Vagina (tissue), 2 donors: ENCODE results near the gene BCLAF1. TPM values are rescaled to one million over a fixed set of nuclear protein-coding genes. Genes with fewer than 3 reads are reported as not detected.

Source experiments
- DNase-seq, 2 donors: peaks; one replicate each; pipeline ENCODE4 v3.0.0-alpha.2; 2017; ENCODE audit errors: extremely low spot score in 2 of 2
- H3K27ac ChIP-seq: fragments of 200-600 bp; sonication (generic); one replicate; pipeline ENCODE4 v1.5.1; 2019
- H3K27me3 ChIP-seq: fragments of 200-600 bp; sonication (generic); one replicate; pipeline ENCODE4 v1.5.1; 2019
- H3K36me3 ChIP-seq, 2 donors: fragments of 200-600 bp; sonication (generic); one replicate each; pipeline ENCODE4 v1.5.1; 2017 to 2019
- H3K4me1 ChIP-seq: fragments of 200-600 bp; sonication (generic); one replicate; pipeline ENCODE4 v1.5.1; 2019
- H3K4me3 ChIP-seq, 2 donors: fragments of 200-600 bp; sonication (generic); 1 replicate in 1 of 2; 2 replicates in 1 of 2; pipeline ENCODE4 v1.5.1; 2016 to 2019
- H3K9me3 ChIP-seq: fragments of 200-600 bp; sonication (generic); one replicate; pipeline ENCODE4 v1.5.1; 2019
- POLR2A ChIP-seq, 2 donors: fragments of 450-650 bp; IDR thresholded peaks; one replicate each; pipeline ENCODE4 v1.6.1; 2017; ENCODE audit warnings: antibody characterized with exemption in 2 of 2, mild to moderate bottlenecking in 2 of 2, moderate library complexity in 2 of 2
- POLR2AphosphoS5 ChIP-seq, 2 donors: sonication (generic); formaldehyde crosslinking; IDR thresholded peaks; one replicate each; pipeline ENCODE4 v1.9.0; 2017; ENCODE audit warnings: antibody characterized with exemption in 2 of 2, mild to moderate bottlenecking in 2 of 2, low read depth in 1 of 2; ENCODE audit not compliant: insufficient read depth in 1 of 2
- intact Hi-C: fragments of 100-400 bp; cut with DNase I; formaldehyde crosslinking; loops from one replicate; pipeline ENCODE4 v1.15.1; 2023
- total RNA-seq: library from RNA; depleted of rRNA; stranded (reverse); fragments of >200 nt; gene quantifications from one replicate; pipeline ENCODE4 v1.2.3, GENCODE V29; 2016
- TF ChIP-seq, protein P1 (sequence below), 3 experiments: fragments of 450-650 bp in 2 of 3; fragments of 200-600 bp in 1 of 3; sonication (generic) in 1 of 3; IDR thresholded peaks; one replicate each; pipeline ENCODE4 v1.5.1; 2017 to 2019; ENCODE audit warnings: antibody characterized with exemption in 3 of 3, mild to moderate bottlenecking in 2 of 3, moderate library complexity in 2 of 3

Gene BCLAF1
- total RNA-seq, 1 donor from 2014 or later = 97.0 TPM

DNA sequence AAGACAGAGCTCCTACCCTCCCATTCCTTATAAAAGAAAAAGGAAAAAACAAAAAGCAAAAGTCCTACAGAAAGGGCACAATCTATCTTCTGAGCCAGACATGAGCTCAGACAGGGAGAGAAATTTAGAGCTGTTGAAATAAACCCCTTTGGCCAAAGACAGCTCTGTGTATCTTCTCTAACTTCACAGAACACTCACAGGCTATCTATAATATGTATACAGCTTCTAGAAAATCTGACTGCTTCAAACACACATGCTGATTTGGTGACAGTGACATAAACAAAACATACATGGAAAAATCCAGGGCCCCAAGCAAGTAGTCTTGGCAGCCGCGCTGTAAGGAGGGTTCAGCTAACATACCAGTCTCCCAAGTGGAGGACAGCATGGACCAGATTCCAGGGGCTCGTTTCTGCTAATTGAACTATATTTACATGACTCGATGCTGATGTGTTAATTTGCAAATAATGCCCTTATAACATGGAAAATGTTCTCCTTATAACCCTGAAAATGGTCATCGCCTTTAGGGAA, 76.6 kb downstream of the BCLAF1 start:
- H3K4me1 ChIP-seq = no peaks in the 10 kb centered on the region
- no peak for DNase-seq
- intact Hi-C loops = no loop called here
- H3K36me3 ChIP-seq = no peaks in the 10 kb centered on the region
- H3K27me3 ChIP-seq = no peaks in the 10 kb centered on the region
- no peaks in the 10 kb centered on the region for H3K9me3 ChIP-seq
- no peak overlapping the region for H3K4me3 ChIP-seq
- no peak overlapping the region for H3K27ac ChIP-seq
- TF ChIP-seq, protein P1, sequence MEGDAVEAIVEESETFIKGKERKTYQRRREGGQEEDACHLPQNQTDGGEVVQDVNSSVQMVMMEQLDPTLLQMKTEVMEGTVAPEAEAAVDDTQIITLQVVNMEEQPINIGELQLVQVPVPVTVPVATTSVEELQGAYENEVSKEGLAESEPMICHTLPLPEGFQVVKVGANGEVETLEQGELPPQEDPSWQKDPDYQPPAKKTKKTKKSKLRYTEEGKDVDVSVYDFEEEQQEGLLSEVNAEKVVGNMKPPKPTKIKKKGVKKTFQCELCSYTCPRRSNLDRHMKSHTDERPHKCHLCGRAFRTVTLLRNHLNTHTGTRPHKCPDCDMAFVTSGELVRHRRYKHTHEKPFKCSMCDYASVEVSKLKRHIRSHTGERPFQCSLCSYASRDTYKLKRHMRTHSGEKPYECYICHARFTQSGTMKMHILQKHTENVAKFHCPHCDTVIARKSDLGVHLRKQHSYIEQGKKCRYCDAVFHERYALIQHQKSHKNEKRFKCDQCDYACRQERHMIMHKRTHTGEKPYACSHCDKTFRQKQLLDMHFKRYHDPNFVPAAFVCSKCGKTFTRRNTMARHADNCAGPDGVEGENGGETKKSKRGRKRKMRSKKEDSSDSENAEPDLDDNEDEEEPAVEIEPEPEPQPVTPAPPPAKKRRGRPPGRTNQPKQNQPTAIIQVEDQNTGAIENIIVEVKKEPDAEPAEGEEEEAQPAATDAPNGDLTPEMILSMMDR (IDR thresholded peaks at IDR 0.05) = no peak
- TF ChIP-seq POLR2A (IDR thresholded peaks at IDR 0.05) = no peak
- TF ChIP-seq POLR2AphosphoS5 (IDR thresholded peaks at IDR 0.05; ENCODE audit: insufficient read depth in 1 of 2, low read depth in 1 of 2) = no peak

DNA sequence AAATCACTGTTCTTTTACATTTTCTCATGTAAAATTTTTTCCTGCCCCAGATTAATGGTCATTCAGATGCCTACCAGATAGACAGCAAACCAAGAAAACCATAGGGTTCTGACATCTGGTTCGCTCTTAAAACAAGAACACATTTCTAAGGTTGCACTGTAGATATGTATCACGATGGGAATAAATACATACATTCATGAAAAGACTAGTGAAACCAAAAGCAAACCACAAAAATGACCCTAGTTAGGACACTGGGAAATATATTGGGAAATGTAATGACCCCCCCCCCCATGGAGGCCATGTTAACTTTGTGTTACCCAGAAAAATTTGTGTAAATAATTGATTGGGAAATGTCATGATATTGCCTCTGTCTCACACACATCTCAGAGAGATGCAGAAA, 77.0 kb downstream of the BCLAF1 start:
- Histone ChIP-seq H3K9me3 (no peaks in the 10 kb centered on the region), H3K4me1 (no peaks in the 10 kb centered on the region), H3K36me3 (no peaks in the 10 kb centered on the region), H3K27me3 (no peaks in the 10 kb centered on the region), H3K27ac (no peak overlapping the region), H3K4me3 (no peak overlapping the region)
- TF ChIP-seq, protein P1 (IDR thresholded peaks at IDR 0.05) = no peak
- no peak for TF ChIP-seq POLR2A (IDR thresholded peaks at IDR 0.05)
- TF ChIP-seq POLR2AphosphoS5 (IDR thresholded peaks at IDR 0.05; ENCODE audit: insufficient read depth in 1 of 2, low read depth in 1 of 2) = no peak
- intact Hi-C loops = no loop called here
- DNase-seq = no peak

DNA sequence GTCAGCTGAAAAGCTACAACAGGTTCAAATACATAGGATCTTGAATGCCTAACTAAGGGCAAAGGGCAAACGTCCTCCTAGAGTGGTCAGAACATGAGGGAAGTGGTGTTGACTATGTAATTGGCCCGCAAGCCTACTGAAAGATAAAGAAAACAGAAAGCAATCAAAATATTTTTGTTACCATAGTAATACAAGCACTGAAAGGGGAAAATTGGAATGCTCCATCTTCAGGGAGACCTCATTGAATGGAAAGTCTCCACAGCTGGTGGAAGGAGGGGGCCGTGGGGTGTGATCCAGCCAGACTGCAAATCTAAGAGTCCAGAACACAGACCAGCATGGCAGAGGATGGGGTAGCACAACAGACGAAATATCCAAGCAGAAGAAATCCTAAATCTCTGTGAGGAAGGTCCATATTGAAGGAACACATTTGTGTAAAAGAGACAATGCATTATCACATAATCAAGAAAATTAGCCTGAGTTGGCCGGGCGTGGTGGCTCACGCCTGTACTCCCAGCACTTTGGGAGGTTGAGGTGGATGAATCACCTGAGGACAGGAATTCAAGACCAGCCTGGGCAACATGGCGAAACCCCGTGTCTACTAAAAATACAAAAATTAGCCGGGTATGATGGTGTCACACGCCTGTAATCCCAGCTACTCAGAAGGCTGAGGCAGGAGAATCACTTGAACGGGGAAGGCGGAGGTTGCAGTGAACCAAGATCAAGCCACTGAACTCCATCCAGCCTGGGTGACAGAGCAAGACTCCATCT, 79.1 kb downstream of the BCLAF1 start:
- intact Hi-C loops = no loop called here
- no peaks in the 10 kb centered on the region for H3K9me3 ChIP-seq

DNA sequence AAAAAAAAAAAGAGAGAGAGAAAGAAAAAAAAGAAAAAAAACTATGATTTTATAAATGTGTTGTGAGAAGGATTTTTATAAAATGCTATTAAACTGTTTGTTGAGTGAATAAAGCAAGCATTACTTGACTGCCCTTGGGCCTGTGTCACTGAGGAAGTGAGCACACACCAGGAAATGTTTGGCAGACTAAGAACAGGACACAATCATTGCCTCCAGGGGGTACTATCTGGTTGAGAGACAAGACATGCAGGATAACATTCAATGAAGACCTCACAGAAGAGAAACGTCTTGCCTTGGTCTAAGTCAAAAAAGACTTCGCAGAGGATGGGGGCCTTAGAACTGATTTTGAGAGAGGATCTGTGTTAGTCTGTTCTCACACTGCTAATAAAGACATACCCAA, 80.2 kb downstream of the BCLAF1 start:
- Histone ChIP-seq H3K27me3 (no peaks in the 10 kb centered on the region), H3K9me3 (no peaks in the 10 kb centered on the region), H3K36me3 (no peaks in the 10 kb centered on the region), H3K4me3 (no peak overlapping the region), H3K27ac (no peak overlapping the region), H3K4me1 (no peaks in the 10 kb centered on the region)
- intact Hi-C loops = no loop called here
- TF ChIP-seq POLR2A (IDR thresholded peaks at IDR 0.05) = no peak
- TF ChIP-seq POLR2AphosphoS5 (IDR thresholded peaks at IDR 0.05; ENCODE audit: insufficient read depth in 1 of 2, low read depth in 1 of 2) = no peak
- TF ChIP-seq, protein P1 (IDR thresholded peaks at IDR 0.05) = no peak
- DNase-seq = no peak

More for the DNA sequence above, 79.1 kb downstream of the BCLAF1 start:
- Histone ChIP-seq H3K36me3 (no peaks in the 10 kb centered on the region), H3K4me1 (no peaks in the 10 kb centered on the region), H3K4me3 (no peak overlapping the region), H3K27me3 (no peaks in the 10 kb centered on the region), H3K27ac (no peak overlapping the region)
- DNase-seq = no peak
- no peak for TF ChIP-seq POLR2AphosphoS5 (IDR thresholded peaks at IDR 0.05; ENCODE audit: insufficient read depth in 1 of 2, low read depth in 1 of 2)
- TF ChIP-seq, protein P1 (IDR thresholded peaks at IDR 0.05) = no peak
- TF ChIP-seq POLR2A (IDR thresholded peaks at IDR 0.05) = no peak

DNA sequence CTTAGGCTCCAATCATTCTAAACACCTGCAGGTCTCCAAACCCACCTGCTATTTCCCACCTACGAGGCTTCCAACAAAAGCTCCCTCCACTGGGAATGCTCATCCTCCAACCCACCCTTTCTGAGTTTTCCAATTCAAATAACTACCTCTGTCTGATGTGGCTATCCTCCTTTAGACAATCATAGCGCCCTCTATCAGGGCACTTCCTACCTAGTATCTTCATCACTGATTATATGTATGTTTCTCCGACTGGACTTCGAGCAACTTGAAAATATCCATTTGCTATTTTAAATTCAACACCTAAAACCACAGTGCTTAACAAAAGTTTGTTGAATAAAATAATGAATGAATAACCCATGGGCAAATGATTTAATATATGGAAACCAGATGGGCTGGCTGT, 80.9 kb downstream of the BCLAF1 start:
- Histone ChIP-seq H3K4me3 (no peak overlapping the region), H3K27ac (no peak overlapping the region), H3K27me3 (no peaks in the 10 kb centered on the region), H3K36me3 (no peaks in the 10 kb centered on the region), H3K4me1 (no peaks in the 10 kb centered on the region), H3K9me3 (no peaks in the 10 kb centered on the region)
- intact Hi-C loops = no loop called here
- no peak for TF ChIP-seq POLR2AphosphoS5 (IDR thresholded peaks at IDR 0.05; ENCODE audit: insufficient read depth in 1 of 2, low read depth in 1 of 2)
- TF ChIP-seq POLR2A (IDR thresholded peaks at IDR 0.05) = no peak
- TF ChIP-seq, protein P1 (IDR thresholded peaks at IDR 0.05) = no peak
- no peak for DNase-seq
